Left cardiac atrium (tissue), 4 donors: ENCODE data around the gene FLYWCH1. TPM values are rescaled to one million over a fixed set of nuclear protein-coding genes. Genes with fewer than 3 reads are reported as not detected.
A peak's percentile ranks its signal among the peaks of the same experiment; 100 is the strongest.
"Not testable (repeated sequence)": the region's sequence is repeated elsewhere in the genome, so short reads cannot be mapped to it uniquely, and the experiment has no call there.

Experiments used
- ATAC-seq, 2 donors: fragments of 200-7000 bp; cut with Tn5 transposase; one replicate each; pipeline ENCODE4 v1.9.1; 2020; ENCODE audit warnings: mild to moderate bottlenecking in 2 of 2, moderate library complexity in 2 of 2
- DNase-seq: peaks from one replicate; pipeline ENCODE4 v3.0.0-alpha.2; 2020
- intact Hi-C, 2 donors: fragments of 100-400 bp; cut with DNase I; formaldehyde crosslinking; loops; one replicate each; pipeline versions ENCODE4 v1.14.1 to v1.15.1; 2022 to 2023
- total RNA-seq, 2 donors: library from RNA; stranded (reverse); fragmentation: NEBNext Ultra II Directional; extraction: Animal tissue kit (Norgen Biotek cat#: 25700); gene quantifications; one replicate each; pipeline ENCODE4 v1.2.1, GENCODE V29; 2021
- donor health status: DM: no; HTN: yes; CAD: no.
- donor health status: DM: no; HTN: yes; CAD: no; lungs with severe emphysema.
- donor health status: DM: yes; HTN: yes; CAD: no.
- donor health status: Dilated cardiomyopathy.

The FLYWCH1 gene
- total RNA-seq, 2 donors from 2014 or later = 31.4 to 35.1 TPM

DNA sequence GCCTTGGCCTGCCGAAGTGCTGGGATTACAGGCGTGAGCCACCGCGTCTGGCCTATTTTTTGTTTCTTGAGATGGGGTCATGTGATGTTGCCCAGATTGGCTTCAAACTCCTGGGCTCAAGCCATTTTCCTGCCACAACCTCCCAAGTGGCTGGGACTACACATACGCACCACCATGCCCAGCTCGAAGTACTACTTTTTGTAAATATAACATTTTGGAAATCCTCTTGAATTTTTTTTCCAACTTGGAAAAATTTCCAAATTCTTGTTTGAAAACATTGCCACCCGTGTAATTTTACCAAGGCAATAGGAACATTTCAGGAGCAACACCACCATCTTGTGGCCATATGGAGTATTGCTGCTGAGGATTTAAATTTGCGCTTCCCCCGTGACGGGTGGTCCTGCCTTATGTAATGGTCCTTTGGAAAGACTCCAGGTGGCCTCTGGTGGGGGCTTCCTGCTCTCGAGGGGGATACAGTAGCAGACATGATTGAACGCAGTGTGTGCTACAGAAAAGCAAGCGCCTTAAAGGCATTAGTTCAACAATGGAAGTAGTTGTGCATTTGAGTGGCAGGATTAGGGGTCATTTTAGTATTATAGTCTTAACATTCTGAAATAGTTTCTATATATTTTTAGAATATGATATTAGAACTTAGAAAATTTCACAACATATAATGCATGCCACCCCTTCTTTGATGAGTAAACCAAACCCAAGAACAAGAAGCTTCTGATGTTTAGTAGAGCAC, 8.0 kb downstream of the FLYWCH1 start:
- DNase-seq = no peak

DNA sequence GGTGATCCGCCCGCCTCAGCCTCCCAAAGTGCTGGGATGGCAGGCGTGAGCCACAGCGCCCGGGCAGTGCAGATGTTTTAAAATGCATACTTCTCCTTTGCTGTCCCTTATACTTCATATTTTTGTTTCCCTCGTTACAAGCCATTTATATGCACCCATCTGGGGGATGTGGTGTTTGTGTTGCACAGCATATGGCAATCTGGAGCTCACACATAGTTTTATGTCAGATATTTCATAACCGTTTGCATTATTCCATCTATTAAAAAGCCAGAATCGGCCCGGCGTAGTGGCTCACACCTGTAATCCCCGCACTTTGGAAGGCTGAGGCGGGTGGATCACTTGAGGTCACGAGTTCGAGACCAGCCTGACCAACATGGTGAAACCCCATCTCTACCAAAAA, 11.8 kb downstream of the FLYWCH1 start:
- DNase-seq (no peak), ATAC-seq (no peak)
- intact Hi-C loops = loop anchor here (5.0 to 10.0 kb wide), 2 partner anchors 49 to 51 kb away; no protein-coding TSS in a partner anchor

More for the DNA sequence above, 8.0 kb downstream of the FLYWCH1 start:
- intact Hi-C loops = loop anchor here (5.0 to 10.0 kb wide), 2 partner anchors 45 to 47 kb away; no protein-coding TSS in a partner anchor
- peak; percentile 61 to 87 for ATAC-seq

DNA sequence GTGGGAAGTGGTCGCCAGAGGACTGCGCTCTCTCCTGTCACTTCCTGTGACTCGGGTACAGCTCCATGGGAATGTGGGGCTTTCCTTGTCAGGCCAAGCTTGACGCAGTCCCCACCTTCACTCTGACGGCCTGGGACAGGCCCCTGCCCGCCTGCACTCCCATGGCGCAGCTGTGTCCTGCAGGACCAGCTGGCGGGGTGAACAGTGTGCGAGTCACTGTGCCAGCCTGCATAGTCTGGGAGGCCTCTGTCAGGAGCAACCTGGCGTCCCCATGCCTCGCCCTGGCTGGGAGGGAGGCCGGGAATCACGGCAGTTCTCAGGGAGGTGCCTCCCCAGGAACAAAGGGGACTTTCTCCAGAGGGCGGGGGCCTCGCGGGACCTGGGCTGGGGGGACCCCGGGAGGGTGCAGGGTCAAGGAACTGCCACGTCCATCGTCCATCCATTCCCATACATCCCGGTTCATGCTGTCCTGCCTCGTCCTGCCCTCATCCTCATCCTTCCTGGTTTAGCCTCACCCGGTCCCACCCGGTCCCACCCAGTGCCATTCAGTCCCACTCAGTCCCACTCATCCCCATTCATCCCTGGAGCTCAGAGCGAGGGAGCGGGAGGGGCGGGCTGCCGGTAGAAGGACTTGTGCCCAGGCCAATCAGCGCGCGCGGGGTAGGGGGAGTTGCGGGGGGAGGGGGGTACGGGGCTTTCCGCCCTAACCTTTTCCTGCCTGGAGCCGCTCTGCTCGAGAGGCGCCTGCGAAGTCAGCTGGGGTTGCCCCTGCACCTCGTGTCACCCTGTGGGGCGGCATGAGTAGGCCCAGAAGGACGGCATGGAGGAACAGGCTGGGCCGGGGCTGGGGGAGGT, 13.4 kb downstream of the FLYWCH1 start:
- intact Hi-C loops = loop anchor here (5.0 to 10.0 kb wide), 2 partner anchors 50 to 53 kb away; no protein-coding TSS in a partner anchor
- DNase-seq = no peak

DNA sequence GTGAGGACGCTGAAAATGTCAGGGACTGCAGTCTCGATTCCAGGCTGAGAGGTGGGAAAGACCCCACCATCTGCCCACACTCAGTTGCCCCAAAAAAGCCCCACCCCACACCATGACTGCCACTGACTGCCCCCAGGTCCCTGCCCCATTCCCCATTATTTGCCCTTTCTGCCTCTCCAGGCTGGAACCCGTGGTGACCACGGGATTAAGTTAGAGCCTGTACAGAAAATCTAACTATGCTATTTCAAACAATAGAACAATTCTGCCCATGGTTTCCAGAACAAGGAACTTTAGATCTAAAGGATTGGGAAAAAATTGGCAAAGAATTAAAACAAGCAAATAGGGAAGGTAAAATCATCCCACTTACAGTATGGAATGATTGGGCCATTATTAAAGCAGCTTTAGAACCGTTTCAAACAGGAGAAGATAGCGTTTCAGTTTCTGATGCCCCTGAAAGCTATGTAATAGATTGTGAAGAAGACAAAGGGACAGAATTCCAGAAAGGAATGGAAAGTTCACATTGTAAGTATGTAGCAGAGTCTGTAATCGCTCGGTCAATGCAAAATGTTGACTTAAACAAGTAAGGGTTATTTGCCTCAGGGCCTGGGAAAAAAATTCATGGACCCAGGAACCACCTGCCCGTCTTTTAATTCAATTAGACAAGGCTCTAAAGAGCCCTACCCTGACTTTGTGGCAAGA, 14.4 kb downstream of the FLYWCH1 start:
- DNase-seq = no peak
- intact Hi-C loops = loop anchor here in 1 of 2 donors (10.0 kb wide), 1 partner anchor 51 kb away; no protein-coding TSS in a partner anchor
- ATAC-seq = no peak

More for the DNA sequence above, 13.4 kb downstream of the FLYWCH1 start:
- no peak for ATAC-seq

DNA sequence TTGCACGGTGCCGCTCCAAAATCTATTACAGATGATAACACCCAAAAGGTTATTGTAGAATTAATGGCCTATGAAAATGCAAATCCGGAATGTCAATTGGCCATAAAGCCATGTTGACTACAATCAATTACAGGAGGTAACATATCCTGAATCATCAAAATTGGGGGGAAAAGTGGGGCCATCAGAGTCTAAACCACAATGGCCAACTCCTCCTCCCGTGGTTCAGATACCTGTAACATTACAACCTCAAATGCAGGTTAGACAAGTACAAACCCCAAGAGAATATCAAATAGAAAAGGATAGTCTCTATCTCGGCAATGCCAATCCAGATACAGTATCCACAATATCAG, 14.9 kb downstream of the FLYWCH1 start:
- ATAC-seq (no peak), DNase-seq (no peak)
- intact Hi-C loops = loop anchor here in 1 of 2 donors (10.0 kb wide), 1 partner anchor 52 kb away; no protein-coding TSS in a partner anchor

DNA sequence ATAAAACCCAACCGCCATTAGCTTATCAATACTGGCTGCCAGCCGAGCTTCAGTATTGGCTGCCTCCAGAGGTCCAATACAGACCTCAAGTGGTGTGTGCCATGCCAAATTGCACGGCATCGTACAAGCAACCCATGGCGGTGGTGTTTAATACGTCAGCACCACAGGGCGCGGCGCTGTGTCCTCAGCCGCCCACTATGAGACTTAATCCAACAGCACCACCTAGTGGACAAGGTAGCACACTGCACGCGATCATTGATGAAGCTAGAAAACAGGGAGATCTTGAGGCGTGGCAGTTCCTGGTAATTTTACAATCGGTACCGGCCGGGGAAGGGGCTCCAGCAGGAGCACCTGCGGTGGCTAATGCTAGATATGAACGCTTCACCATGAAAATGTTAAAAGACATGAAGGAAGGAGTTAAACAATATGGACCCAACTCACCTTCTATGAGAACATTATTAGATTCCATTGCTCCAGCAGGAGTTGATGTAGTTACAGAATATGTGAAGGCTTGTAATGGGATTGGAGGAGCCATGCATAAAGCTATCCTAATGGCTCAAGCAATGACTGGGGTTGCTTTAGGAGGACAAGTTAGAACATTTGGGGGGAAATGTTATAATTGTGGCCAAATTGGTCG, 15.4 kb downstream of the FLYWCH1 start:
- intact Hi-C loops = loop anchor here in 1 of 2 donors (10.0 kb wide), 1 partner anchor 52 kb away; no protein-coding TSS in a partner anchor
- ATAC-seq = peak; percentile 89 to 93
- DNase-seq = peak; percentile 90

DNA sequence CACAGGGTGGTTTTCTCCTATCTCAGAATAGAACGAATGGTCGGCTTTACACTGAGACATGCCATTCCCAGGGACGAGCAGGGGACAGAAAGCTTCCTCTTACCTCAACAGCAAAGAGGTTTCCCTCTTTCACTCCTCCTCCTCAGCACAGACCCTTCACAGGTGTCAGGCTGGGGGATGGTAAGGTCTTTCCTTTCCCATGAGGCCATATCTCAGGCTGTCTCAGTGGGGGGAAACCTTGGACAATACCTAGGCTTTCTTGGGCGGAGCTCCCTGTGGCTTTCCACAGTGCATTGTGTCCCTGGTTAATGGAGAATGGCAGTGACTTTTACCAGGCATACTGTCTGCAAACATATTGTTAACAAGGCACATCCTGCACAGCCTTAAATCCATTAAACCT, 16.4 kb downstream of the FLYWCH1 start:
- intact Hi-C loops = loop anchor here in 1 of 2 donors (10.0 kb wide), 1 partner anchor 53 kb away; no protein-coding TSS in a partner anchor
- not testable (repeated sequence) for ATAC-seq, DNase-seq

DNA sequence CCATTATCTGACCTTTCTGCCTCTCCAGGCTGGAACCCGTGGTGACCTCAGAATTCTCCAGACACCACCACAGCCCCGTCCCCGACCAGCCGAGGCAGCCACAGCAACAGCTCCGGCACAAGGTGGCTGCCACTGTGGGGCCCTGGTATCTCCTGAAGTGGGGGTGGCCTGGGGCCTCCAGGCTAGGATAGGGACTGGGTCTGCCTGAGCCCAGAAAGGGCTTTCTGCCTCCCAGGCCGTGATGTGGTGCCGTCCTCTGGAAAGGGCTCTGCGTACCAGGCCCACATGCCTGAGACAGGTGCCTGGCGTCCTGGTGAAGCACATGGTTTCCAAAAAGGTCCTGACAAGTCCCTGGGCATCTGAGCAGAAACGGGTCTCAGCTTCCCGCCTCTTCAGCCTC, 17.1 kb downstream of the FLYWCH1 start:
- DNase-seq (no peak), ATAC-seq (no peak)
- intact Hi-C loops = loop anchor here in 1 of 2 donors (10.0 kb wide), 1 partner anchor 54 kb away; no protein-coding TSS in a partner anchor

DNA sequence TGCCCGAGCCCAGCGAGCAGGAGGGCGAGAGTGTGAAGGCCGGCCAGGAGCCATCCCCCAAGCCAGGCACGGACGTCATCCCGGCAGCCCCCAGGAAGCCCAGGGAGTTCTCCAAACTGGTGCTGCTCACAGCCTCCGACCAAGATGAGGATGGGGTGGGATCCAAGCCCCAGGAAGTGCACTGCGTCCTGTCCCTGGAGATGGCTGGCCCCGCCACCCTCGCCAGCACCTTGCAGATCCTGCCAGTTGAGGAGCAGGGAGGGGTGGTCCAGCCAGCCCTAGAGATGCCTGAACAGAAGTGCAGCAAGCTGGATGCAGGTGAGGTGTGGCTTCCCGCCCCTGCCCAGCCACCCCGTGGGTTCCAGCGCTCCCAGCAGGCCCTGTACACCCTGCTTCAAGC, 18.0 kb downstream of the FLYWCH1 start:
- intact Hi-C loops = loop anchor here in 1 of 2 donors (10.0 kb wide), 1 partner anchor 55 kb away; no protein-coding TSS in a partner anchor

DNA sequence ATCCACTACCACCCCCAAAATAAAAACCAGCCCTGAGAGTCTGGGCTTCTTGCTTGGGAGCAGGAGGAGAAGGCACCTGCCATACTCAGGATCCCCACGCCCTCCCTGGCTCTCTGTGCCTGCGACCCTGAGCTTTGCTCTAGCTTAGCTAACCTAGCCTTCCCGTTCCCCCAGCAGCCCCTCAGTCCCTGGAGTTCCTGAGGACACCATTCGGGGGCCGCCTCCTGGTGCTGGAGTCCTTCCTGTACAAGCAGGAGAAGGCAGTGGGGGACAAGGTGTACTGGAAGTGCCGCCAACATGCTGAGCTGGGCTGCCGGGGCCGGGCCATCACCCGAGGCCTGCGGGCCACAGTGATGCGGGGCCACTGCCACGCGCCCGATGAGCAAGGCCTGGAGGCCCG, 18.5 kb downstream of the FLYWCH1 start:
- ATAC-seq = no peak
- no peak for DNase-seq
- intact Hi-C loops = no loop called here

More for the DNA sequence above, 18.0 kb downstream of the FLYWCH1 start:
- DNase-seq = no peak
- no peak for ATAC-seq

DNA sequence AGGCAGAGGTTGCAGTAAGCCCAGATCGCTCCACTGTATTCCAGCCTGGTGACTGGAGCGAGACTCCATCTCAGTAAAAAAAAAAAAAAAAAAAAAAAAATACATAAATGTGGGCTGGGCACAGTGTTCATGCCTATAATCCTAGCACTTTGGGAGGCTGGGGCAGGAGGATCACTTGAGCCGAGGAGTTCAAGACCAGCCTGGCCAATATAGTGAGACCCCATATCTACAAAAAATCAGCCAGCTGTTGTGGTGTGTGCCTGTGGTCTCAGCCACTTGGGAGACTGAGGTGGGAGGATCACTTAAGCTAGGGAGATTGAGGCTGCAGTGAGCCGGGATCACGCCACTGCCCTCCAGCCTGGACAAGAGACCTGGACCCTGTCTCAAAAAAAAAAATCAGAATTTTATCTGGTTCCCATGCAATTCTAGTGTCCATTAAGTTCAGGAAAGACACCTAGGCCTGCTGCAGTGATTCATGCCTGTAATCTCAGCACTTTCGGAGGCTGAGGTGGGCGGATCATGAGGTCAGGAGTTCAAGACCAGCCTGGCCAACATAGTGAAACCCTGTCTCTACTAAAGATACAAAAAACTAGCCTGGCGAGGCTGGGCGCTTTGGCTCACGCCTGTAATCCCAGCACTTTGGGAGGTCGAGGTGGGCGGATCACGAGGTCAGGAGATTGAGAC, 19.6 kb downstream of the FLYWCH1 start:
- intact Hi-C loops, DNase-seq, ATAC-seq: not testable (repeated sequence)

DNA sequence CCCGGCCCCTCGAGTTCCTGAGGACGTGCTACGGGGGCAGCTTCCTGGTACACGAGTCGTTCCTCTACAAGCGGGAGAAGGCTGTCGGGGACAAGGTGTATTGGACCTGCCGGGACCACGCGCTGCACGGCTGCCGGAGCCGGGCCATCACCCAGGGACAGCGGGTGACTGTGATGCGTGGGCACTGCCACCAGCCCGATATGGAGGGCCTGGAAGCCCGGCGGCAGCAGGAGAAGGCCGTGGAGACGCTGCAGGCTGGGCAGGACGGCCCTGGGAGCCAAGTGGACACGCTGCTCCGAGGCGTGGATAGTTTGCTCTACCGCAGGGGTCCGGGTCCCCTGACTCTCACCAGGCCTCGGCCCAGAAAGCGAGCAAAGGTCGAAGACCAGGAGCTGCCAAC, 21.4 kb downstream of the FLYWCH1 start:
- ATAC-seq (no peak), DNase-seq (no peak)
- intact Hi-C loops = no loop called here

DNA sequence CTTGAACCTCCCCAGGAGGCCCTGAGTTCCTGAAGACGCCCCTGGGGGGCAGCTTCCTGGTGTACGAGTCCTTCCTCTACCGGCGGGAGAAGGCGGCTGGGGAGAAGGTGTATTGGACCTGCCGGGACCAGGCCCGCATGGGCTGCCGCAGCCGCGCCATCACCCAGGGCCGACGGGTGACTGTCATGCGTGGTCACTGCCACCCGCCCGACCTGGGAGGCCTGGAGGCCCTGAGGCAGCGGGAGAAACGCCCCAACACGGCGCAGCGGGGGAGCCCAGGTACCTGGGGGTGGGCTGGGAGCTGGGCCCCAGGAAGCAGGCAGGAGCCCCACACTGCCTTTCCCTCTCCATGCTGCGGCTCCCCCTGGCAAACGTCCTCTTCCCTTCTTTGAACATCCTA, 22.0 kb downstream of the FLYWCH1 start:
- ATAC-seq (no peak), DNase-seq (no peak)
- intact Hi-C loops = no loop called here

DNA sequence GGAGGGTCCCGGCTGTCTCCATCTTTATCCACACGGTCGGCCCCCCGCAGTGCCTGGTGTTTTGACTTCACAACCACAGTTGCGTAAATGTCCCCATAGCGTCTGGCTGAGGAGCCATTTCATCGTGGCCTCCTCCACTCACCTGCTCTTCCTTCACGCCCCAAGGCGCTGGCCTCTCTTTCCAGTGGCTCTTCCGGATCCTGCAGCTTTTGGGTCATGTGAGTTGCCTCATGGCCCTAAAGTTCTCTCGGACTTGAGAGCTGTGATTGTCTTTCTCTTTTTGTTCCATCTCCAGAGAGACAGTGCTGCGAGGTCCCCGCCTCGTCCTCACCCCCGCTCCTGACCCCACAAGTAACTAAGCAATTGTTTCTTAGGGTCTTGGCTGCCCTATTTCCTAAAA, 22.7 kb downstream of the FLYWCH1 start:
- no peak for DNase-seq
- intact Hi-C loops = no loop called here
- no peak for ATAC-seq

DNA sequence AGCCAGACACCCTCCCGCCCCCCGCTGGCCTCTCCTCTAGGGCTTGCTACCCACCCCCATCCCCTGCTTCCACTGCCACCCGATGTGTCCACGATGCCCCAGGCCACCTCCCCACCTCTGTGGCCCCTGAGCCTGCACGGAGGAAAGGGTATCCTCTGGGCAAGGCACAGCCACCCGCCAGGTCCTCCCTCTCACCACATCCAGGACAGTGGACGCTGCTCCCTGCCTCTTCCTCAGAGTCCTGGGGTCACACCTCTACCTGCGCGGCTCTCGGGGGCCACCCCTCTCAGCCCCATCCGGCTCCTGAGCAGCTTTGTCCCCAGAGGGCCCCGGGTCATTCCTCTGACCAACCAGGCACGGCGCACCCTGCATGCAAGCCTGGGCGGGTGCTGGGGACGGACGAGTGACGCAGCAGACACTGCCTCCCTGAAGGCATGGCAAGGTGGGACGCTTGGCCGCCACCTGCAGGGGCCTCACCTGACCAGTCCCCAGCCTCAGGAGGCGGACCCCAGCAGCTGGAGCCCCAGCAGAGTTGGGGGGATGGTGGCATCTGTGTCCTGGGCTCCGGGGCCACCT, 24.8 kb downstream of the FLYWCH1 start:
- ATAC-seq (peak in 1 of 2 donors; percentile 8), DNase-seq (no peak)
- intact Hi-C loops = no loop called here

DNA sequence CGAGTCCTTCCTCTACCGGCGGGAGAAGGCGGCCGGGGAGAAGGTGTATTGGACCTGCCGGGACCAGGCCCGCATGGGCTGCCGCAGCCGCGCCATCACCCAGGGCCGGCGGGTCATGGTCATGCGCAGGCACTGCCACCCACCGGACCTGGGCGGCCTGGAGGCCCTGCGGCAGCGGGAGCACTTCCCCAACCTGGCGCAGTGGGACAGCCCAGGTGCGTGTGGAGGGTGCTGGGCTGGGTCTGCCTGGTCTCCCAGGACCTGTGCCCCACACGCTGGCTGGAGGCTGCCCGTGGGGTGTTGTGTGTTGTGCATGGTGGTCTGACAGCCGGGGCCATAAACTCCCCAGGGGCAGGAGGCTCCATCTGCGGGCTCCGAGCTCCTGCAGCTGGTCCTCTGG, 25.4 kb downstream of the FLYWCH1 start:
- DNase-seq (no peak), ATAC-seq (no peak)
- intact Hi-C loops = no loop called here

DNA sequence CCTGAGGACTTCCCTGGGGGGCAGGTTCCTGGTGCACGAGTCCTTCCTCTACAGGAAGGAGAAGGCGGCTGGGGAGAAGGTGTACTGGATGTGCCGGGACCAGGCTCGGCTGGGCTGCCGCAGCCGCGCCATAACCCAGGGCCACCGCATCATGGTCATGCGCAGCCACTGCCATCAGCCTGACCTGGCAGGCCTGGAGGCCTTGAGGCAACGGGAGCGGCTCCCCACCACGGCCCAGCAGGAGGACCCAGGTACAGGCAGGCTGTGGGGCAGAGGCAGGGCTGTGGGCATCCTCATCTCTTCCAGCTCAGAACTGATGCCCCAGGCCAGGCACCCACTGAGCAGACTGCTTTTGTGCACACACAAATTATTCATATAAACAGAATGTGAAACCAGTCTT, 26.5 kb downstream of the FLYWCH1 start:
- ATAC-seq (no peak), DNase-seq (no peak)
- intact Hi-C loops = no loop called here

DNA sequence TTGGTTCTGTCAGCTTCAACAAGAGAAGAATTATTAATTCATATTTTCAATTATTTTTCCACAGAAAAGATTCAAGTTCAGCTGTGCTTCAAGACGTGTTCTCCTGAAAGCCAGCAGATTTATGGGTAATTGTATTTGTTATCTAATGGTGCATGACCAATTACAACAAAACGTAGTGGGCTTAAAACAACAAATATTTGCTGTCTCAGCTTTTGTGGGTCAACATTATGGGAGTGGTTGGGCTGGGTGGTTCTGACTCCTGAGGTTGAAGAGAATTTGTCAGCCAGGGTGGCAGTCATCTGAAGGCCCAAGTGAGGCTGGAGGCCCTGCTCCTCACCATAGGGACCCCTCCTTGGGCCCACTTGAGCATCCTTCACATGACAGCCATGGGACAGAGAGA, 28.2 kb downstream of the FLYWCH1 start:
- no peak for ATAC-seq

More for the DNA sequence above, 28.2 kb downstream of the FLYWCH1 start:
- DNase-seq = no peak
- intact Hi-C loops = no loop called here
